MG63 (cell line): Measurements from ENCODE around the gene CYP11A1. TPM values are rescaled to one million over a fixed set of nuclear protein-coding genes. Genes with fewer than 3 reads are reported as not detected.

ENCODE experiments used
- DNase-seq: peaks from one replicate; pipeline ENCODE4 v3.0.0-alpha.2; 2020
- H3K27me3 ChIP-seq: fragments of 250-450 bp; sonication (Bioruptor Pico); 2 replicates; pipeline ENCODE4 v1.5.1; 2020; ENCODE audit warnings: mild to moderate bottlenecking, moderate library complexity
- H3K36me3 ChIP-seq: fragments of 250-450 bp; sonication (Bioruptor Pico); 2 replicates; pipeline ENCODE4 v1.5.1; 2020; ENCODE audit warnings: mild to moderate bottlenecking, moderate library complexity
- H3K4me3 ChIP-seq: fragments of 250-450 bp; sonication (Bioruptor Pico); 2 replicates; pipeline ENCODE4 v1.5.1; 2020; ENCODE audit warnings: mild to moderate bottlenecking, moderate library complexity
- H3K9me3 ChIP-seq: fragments of 250-450 bp; sonication (Bioruptor Pico); 2 replicates; pipeline ENCODE4 v1.5.1; 2020; ENCODE audit warnings: mild to moderate bottlenecking, moderate library complexity
- total RNA-seq: library from RNA; depleted of rRNA; stranded (reverse); fragments of >200 nt; shearing (Covaris generic); gene quantifications from 2 replicates; pipeline ENCODE4 v1.2.3, GENCODE V29; 2014; ENCODE audit warnings: low replicate concordance

The CYP11A1 gene
- total RNA-seq, 1 experiment from 2014 or later, result 6.3 TPM

DNA sequence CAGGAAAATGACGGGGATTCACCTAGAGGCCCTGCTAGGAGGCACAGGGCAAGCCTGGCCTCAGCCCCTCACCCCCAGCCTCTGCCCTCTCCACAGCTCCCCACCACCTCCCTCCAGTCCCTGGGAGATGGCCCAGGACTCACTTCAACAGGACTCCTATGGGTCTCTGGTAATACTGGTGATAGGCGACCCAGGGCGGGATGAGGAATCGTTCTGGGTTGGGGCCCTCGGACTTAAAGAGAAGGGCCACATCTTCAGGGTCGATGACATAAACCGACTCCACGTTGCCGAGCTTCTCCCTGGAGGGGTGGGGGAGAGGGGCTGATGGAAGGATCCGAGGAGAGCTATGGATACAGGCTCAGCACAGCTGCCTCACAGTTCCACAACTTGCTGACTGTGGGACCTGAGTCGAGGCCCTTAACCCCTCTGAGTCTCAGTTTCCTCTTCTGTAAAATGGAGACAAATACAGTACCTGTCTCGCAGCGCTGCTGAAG lies 19.6 kb downstream of the CYP11A1 start:
- DNase-seq, result no peak
- H3K36me3 ChIP-seq, result no peaks in the 10 kb centered on the region
- no peaks in the 10 kb centered on the region for H3K27me3 ChIP-seq
- no peak overlapping the region for H3K4me3 ChIP-seq
- no peaks in the 10 kb centered on the region for H3K9me3 ChIP-seq

DNA sequence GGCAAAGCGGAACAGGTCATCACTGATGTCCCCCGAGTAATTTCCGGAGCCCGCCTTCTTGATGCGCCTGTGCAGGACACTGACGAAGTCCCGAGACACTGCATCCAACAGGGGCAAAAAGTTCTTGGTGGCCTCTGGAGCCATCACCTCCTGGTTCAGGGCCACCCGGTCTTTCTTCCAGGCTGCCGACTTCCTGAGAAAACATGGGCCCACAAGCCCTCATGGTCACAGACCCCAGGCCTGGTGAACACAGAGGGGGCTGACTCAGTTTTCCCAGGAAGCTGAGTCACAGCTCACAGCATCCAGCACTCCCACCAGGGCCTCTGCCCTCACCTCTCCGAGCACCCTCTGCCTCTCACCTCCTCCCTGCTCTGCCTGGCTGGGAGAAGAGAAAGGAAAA lies 22.4 kb downstream of the CYP11A1 start:
- Histone ChIP-seq H3K36me3 (no peaks in the 10 kb centered on the region), H3K9me3 (no peaks in the 10 kb centered on the region), H3K4me3 (no peak overlapping the region), H3K27me3 (no peaks in the 10 kb centered on the region)
- no peak for DNase-seq

DNA sequence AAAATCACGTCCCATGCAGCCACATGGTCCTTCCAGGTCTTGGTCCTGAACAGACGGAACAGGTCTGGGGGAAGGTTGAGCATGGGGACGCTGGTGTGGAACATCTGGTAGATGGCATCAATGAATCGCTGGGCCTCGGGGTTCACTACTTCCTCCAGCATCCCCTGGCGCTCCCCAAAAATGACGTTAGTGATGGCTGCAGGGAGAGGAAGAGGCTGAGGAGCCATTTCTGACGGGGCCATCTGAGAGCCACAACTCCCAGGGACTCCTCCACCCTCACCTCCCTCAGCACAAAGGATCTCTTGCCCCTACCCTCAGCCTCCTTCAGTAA lies 23.7 kb downstream of the CYP11A1 start:
- no peaks in the 10 kb centered on the region for H3K36me3 ChIP-seq
- H3K4me3 ChIP-seq, result no peak overlapping the region
- no peaks in the 10 kb centered on the region for H3K9me3 ChIP-seq
- DNase-seq, result no peak
- H3K27me3 ChIP-seq, result no peaks in the 10 kb centered on the region

DNA sequence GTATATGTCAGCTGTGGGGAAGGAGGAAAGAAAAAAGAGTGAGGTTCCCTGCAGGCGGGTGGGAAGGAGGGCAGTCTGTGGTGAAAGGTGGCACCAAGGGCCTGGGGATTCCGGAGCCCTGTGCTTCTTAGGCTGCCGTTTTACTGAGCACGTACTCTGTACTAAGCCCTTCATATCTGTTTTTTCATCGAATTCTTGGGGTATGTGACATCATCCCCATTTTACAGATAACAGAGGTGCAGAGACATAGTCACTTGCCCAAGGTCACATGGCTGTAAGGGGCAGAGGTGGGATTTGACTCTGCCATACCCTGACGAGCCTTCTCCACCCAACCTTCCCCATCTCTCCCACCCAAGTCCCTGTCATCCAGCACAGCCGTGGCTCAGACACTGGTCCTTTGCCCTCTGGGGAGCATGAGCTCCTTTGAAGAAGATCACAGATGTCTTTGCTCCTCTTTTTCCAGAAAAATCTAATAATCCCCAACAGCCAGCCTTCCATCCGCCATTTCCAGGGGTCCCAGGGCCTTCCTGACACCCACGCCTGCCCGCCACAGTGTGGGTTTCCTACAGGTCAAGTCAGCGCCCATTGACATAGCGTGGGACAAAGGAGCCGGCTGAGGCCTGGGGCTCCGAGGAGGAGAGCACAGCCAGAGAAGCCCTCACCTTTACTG lies 24.2 kb downstream of the CYP11A1 start:
- Histone ChIP-seq H3K36me3 (no peaks in the 10 kb centered on the region), H3K27me3 (no peaks in the 10 kb centered on the region), H3K4me3 (no peak overlapping the region), H3K9me3 (no peaks in the 10 kb centered on the region)
- DNase-seq, result no peak

DNA sequence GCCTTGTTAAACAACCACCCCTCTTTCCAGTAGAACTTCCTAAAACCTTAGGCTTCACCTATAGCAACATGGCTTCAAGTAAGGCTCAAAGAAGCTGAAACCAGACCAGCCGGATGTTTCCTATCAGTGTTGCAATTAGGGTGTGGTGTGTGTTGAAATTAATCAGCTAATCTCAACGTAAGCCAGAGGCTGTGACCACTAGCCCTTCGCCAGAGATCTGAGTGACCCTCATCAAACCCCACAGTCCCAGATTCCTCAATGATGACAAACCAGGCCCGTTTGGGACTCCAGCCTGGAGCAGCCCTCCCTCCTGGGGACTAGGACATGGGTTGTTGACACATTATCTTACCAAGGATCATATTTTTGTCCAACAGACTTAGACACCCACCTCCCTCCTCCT lies 27.3 kb downstream of the CYP11A1 start:
- Histone ChIP-seq H3K27me3 (no peaks in the 10 kb centered on the region), H3K9me3 (no peaks in the 10 kb centered on the region), H3K36me3 (no peaks in the 10 kb centered on the region), H3K4me3 (no peak overlapping the region)
- DNase-seq, result no peak

DNA sequence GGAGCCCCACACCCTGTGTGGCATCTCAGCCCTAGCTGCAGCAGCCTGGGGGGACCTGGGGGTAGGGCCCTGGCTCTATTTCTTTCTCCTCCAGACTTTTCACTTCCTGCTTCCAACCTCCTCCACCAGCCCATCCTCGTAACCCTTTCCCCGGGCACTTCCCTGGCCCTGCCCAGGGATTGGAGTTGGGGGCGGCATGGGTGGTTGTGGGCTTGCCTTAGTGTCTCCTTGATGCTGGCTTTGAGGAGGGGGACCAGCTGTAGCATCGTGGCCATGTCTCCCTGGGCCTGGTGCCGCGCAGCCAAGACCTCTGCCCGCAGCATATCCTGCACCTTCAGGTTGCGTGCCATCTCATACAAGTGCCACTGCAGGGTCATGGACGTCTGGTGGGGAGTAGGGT lies 28.1 kb downstream of the CYP11A1 start:
- H3K36me3 ChIP-seq, result no peaks in the 10 kb centered on the region
- DNase-seq, result no peak
- no peaks in the 10 kb centered on the region for H3K9me3 ChIP-seq
- no peak overlapping the region for H3K4me3 ChIP-seq
- H3K27me3 ChIP-seq, result no peaks in the 10 kb centered on the region

DNA sequence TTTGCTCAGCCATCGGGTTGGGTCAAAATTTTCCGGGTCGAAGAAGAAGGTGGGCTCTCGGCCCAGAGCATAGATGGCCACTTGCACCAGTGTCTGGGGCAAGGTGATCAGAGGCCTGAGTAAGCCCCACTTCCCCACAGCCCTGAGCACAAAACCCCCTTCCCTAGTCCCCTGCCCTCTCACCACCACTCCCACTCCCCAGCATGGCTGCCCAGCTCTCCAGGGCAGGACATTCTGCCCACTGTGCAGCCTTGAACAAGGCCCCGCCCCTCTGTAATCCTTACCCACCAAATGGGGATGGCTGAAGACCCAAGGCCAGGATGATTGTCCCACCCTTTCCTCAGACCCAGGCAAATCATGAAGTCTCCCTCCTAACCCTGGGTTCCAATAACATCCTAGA lies 28.8 kb downstream of the CYP11A1 start:
- no peak overlapping the region for H3K4me3 ChIP-seq
- no peaks in the 10 kb centered on the region for H3K27me3 ChIP-seq
- no peaks in the 10 kb centered on the region for H3K9me3 ChIP-seq
- no peak for DNase-seq
- H3K36me3 ChIP-seq, result no peaks in the 10 kb centered on the region

DNA sequence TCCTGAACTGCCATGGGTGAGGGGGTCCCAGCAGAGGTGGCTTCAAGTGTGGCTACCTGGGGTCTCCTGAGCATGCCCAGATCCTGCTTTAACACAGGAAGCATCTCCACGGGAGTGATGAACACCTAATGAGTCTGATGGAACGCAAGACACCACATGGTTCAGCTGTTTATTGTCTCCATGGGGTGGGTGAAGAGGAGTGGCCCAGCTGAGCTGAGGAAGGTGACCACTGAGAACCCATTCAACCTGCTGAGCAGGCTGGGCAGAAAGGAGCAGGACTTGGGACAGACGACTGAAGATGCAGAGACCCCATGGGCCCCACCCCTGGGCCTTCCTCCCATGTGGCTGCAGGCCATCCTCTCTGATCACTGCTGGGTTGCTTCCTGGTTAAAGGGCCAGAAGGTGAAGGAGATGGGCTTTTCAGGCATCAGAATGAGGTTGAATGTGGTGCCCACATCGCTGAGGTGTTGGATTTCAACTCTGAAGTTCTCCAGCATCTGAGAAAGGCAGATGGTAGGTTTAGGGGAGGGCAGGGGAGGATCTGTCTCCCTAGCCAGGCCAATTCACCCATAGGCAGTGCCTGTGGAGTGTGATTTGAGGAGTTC lies 29.7 kb downstream of the CYP11A1 start:
- no peak for DNase-seq
- no peak overlapping the region for H3K4me3 ChIP-seq
- H3K36me3 ChIP-seq, result no peaks in the 10 kb centered on the region
- H3K9me3 ChIP-seq, result no peaks in the 10 kb centered on the region
- H3K27me3 ChIP-seq, result no peaks in the 10 kb centered on the region

DNA sequence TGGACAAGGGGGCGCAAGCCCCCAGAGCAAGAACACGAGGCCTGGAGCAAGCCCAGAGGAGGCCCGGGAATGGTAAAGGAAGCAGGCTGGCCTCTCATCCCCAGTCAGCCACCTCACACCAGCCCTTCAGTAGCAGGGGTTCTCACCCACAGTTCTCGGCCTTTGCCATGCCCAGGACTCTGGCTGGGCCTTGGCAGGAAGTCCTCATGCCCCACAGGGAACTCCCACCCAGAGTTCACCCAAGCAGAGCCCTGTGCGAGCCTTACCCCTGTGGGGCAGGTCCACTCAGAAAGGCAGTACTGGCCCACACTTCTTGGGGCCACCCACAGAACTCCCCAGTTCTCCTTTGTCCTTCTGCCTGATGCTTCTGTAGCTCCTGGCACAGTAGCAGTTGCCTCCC lies 30.3 kb downstream of the CYP11A1 start:
- Histone ChIP-seq H3K4me3 (no peak overlapping the region), H3K9me3 (no peaks in the 10 kb centered on the region), H3K27me3 (no peaks in the 10 kb centered on the region), H3K36me3 (no peaks in the 10 kb centered on the region)
- no peak for DNase-seq

DNA sequence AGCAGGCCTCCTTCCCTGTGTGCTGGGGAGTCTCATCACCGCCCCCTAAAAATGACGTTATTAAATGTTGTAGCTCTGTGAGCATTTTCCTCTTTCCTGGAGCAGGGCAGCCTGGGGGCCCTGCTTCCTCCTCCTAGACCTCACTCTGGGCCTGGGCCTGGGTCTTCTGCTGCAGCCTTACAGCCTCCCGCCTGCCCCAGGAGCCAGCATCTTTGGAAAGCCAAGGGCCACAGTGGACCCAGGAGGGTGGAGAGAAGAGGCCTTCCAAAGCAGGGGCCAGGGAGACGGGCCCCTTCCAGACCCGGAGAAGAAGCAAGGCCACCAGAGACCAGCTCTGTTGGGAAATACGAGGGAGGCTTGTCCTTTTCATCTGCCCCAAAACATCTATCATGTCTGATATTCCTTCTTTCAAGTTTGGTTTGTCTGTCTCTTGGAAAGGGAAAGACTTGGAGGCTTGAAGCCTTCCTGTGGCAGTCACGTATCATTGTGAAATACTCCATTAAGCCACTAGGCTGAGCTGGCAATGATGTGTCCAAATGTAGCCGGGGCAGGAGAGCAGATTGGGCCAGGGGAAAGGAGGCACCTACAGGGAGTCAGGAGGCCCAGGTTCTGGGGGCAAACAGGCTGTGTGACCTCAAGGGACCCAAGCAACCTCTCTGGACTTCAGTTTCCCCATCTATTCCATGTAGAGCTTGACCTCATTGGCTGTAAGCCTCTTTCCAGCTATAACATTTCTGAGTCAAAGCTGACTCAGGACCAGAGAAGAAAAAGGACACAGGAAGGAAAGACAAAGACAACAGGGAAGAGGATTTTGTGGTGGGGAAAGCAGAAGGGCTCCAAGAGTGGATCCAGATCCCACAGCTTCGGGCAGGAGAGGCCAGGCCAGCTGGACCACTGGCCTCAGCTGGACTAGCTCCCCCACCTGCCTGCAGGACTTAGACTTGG lies 31.1 kb downstream of the CYP11A1 start:
- no peak for DNase-seq
- H3K36me3 ChIP-seq, result no peaks in the 10 kb centered on the region
- H3K4me3 ChIP-seq, result no peak overlapping the region

DNA sequence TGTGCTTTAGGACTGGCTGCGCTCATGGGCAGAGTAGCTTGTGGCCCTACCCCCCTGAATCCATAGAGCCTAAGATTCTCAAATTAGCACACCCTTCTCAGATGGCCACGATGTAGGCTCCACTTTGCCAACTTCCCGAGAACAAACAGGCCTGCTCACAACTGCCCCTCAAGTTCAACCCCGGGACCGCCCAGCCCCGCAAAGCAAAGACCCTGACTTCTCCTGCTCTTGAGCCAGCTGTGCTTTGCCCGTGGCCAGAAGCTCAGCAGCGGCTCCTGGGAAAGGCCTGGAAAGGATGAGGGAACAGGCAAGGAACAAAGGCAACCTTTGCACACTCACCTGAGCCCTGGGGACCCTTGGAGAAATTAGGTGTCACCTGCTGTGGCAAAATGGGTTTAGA lies 32.0 kb downstream of the CYP11A1 start:
- Histone ChIP-seq H3K36me3 (no peaks in the 10 kb centered on the region), H3K9me3 (no peaks in the 10 kb centered on the region), H3K4me3 (no peak overlapping the region), H3K27me3 (no peaks in the 10 kb centered on the region)
- no peak for DNase-seq

More for the DNA sequence above, 31.1 kb downstream of the CYP11A1 start:
- no peaks in the 10 kb centered on the region for H3K27me3 ChIP-seq
- no peaks in the 10 kb centered on the region for H3K9me3 ChIP-seq

DNA sequence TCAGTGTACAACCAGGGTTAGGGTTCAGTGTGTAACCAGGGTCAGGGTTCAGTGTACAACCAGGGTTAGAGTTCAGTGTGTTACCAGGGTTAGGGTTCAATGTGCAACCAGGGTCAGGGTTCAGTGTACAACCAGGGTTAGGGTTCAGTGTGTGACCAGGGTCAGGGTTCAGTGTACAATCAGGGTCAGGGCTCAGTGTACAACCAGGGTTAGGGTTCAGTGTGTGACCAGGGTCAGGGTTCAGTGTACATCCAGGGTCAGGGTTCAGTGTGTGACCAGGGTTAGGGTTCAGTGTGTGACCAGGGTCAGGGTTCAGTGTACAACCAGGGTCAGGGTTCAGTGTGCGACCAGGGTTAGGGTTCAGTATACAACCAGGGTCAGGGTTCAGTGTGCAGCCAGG lies 33.3 kb downstream of the CYP11A1 start:
- no peaks in the 10 kb centered on the region for H3K9me3 ChIP-seq
- no peaks in the 10 kb centered on the region for H3K36me3 ChIP-seq
- H3K27me3 ChIP-seq, result no peaks in the 10 kb centered on the region
- no peak for DNase-seq
- no peak overlapping the region for H3K4me3 ChIP-seq

DNA sequence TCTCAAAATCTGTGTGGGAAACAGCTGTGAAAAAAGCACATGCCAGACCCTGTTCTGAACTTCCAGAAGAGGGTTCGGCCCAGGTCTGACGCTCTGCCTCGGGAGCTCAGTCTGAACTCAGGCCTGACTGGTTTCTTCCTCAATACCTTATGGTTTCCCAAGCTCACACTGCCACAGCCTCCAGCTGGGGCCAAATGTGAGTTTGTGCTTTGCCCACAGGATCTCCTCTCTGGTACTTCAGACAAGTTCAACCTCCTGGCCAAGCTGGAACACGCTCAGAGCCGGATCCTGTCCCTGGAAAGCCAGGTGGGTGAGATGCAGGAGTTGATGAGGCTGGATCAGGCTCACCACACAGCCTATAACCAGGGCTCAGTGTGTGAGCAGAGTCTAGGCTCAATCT lies 33.8 kb downstream of the CYP11A1 start:
- no peak overlapping the region for H3K4me3 ChIP-seq
- H3K27me3 ChIP-seq, result no peaks in the 10 kb centered on the region
- no peak for DNase-seq
- no peaks in the 10 kb centered on the region for H3K9me3 ChIP-seq
- H3K36me3 ChIP-seq, result no peaks in the 10 kb centered on the region

DNA sequence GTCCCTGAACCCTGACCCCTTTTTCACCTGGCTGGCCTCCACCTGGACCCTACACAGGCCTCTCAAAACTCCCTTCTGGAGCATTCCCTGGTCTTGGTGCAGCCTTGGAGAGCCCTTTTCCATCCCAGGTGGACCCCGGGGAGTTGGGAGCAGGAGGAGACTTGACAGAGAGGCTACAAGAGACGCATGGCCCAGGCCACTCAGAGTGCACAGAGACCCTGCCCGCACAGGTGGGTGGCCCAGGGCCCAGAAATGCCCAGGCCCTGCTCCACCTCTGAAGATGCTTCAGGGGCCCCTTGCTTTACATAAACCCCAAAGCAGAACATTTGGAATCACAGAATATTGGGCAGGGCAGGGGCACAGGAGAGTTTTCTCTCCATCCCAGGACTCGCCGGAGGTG lies 34.4 kb downstream of the CYP11A1 start:
- Histone ChIP-seq H3K27me3 (no peaks in the 10 kb centered on the region), H3K36me3 (no peaks in the 10 kb centered on the region), H3K9me3 (no peaks in the 10 kb centered on the region), H3K4me3 (no peak overlapping the region)
- no peak for DNase-seq

DNA sequence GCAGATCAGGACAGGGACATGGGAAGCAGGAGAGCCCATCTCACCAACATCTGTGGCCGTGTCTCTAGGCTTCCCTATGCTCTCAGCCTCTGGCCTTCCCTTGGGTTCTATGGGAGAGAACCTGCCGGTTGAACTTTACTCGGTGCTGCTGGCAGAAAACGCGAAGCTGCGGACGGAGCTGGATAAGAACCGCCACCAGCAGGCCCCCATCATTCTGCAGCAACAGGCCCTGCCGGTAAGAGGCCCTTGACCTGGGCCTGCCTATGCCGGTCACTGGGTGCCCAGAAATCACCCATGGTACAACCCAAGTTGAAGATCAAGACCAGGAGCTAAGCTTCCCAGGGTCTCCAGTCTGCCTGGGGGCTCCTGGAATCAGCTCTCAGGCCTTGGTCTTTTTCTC lies 34.8 kb downstream of the CYP11A1 start:
- DNase-seq, result no peak
- H3K27me3 ChIP-seq, result no peaks in the 10 kb centered on the region
- no peaks in the 10 kb centered on the region for H3K36me3 ChIP-seq
- H3K4me3 ChIP-seq, result no peak overlapping the region
- H3K9me3 ChIP-seq, result no peaks in the 10 kb centered on the region

DNA sequence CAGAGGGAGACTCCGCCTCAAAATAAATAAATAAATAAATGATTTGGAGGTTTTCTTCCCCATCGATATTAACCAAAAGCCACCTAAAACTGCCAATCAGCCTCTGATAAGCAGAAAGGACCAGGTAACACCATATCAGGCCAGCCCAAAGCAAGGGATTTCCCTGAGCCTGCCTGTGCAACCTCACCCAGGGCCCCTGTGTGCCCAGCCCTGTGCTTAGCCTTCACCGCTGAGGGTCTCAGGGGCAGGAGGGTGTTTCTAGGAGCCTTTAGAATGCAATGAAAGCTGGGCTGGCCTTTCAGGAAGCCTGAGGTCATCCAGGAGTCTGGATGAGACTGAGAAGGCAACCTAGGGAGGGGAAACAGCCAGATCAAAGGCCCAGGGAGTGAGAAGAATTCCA lies 35.4 kb downstream of the CYP11A1 start:
- Histone ChIP-seq H3K27me3 (no peaks in the 10 kb centered on the region), H3K9me3 (no peaks in the 10 kb centered on the region), H3K36me3 (no peaks in the 10 kb centered on the region), H3K4me3 (no peak overlapping the region)
- DNase-seq, result no peak

DNA sequence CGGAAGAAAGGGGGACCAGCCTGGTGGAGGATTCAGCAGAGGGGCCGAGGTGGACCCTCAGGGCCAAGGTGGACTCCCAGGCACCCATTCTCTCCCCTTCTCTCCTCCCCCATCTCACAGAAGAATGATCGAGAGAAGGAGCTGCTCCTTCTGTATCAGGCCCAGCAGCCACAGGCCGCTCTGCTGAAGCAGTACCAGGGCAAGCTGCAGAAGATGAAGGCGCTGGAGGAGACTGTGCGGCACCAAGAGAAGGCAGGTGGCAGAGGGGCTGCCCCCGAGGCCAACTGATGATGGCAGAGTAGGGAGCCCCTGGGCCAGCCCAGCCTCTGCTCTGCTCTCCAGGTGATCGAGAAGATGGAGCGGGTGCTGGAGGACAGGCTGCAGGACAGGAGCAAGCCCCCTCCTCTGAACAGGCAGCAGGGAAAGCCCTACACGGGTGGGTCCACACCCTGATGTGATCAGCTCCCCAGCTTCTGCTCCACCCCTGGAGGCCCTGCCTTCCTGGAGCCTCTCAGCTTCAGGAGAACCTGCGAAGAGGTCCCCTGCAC lies 36.5 kb downstream of the CYP11A1 start:
- no peak for DNase-seq
- H3K36me3 ChIP-seq, result no peaks in the 10 kb centered on the region
- H3K4me3 ChIP-seq, result no peak overlapping the region
- no peaks in the 10 kb centered on the region for H3K27me3 ChIP-seq
- H3K9me3 ChIP-seq, result no peaks in the 10 kb centered on the region
